Body of pancreas (tissue), 4 donors: ENCODE measurements around the gene MED10.

Source experiments
- POLR2A ChIP-seq, 3 donors: fragments of 450-650 bp; IDR thresholded peaks; one replicate each; pipeline ENCODE4 v1.6.1; 2016; ENCODE audit warnings: antibody characterized with exemption in 3 of 3, mild to moderate bottlenecking in 2 of 3
- TF ChIP-seq, protein P1 (sequence below), 7 experiments: fragments of 450-650 bp in 4 of 7; fragments of 200-600 bp in 3 of 7; sonication (generic) in 3 of 7; IDR thresholded peaks; one replicate each; pipeline ENCODE4 v1.5.1; 2016 to 2019; ENCODE audit warnings: antibody characterized with exemption in 7 of 7

DNA sequence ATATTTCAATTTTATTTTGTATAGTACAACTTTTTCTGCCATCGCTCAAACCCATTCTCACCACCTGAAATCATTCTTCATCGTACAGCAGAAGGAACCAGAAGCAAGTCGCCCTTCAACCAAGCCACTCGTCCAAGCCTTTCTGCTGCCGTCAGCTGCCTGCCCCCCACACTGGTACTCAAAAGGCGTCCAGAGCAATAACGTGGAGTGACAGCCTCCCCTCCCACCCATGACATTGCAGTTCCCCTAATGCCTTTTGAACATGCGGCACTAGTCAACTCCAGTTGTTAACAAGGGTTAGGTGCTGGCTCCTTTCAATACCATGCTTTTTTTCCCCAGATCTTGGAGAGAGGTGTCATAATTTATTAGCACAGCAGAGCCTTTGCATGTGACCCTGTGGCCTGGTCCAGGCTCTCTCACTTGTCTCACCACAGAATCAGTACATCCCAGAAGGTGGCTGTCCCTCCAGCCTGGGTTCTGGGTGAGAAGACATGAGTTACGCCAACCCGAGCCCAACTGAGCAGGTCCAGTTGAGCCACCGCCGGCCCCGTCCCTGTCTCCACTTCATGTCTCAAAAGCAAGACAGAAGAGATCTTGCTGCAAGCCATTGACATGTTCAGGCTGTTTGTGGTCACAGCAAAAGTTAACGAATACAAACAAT, 20.4 kb upstream of the MED10 start:
- TF ChIP-seq, protein P1, sequence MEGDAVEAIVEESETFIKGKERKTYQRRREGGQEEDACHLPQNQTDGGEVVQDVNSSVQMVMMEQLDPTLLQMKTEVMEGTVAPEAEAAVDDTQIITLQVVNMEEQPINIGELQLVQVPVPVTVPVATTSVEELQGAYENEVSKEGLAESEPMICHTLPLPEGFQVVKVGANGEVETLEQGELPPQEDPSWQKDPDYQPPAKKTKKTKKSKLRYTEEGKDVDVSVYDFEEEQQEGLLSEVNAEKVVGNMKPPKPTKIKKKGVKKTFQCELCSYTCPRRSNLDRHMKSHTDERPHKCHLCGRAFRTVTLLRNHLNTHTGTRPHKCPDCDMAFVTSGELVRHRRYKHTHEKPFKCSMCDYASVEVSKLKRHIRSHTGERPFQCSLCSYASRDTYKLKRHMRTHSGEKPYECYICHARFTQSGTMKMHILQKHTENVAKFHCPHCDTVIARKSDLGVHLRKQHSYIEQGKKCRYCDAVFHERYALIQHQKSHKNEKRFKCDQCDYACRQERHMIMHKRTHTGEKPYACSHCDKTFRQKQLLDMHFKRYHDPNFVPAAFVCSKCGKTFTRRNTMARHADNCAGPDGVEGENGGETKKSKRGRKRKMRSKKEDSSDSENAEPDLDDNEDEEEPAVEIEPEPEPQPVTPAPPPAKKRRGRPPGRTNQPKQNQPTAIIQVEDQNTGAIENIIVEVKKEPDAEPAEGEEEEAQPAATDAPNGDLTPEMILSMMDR (IDR thresholded peaks at IDR 0.05) = no peak
- TF ChIP-seq POLR2A (IDR thresholded peaks at IDR 0.05) = no peak
